Neural progenitor cell (in vitro differentiated cells): Measurements from ENCODE around the gene IQSEC3.

Source experiments
- EZH2 ChIP-seq: fragments of 200-600 bp; sonication (generic); IDR thresholded peaks from 2 replicates; pipeline ENCODE4 v1.6.1; 2017; ENCODE audit warnings: antibody characterized with exemption, mild to moderate bottlenecking, moderate library complexity
- TF ChIP-seq, protein P1 (sequence below): fragments of 200-600 bp; sonication (generic); IDR thresholded peaks from 2 replicates; pipeline ENCODE4 v1.5.1; 2017; ENCODE audit warnings: antibody characterized with exemption, mild to moderate bottlenecking

DNA sequence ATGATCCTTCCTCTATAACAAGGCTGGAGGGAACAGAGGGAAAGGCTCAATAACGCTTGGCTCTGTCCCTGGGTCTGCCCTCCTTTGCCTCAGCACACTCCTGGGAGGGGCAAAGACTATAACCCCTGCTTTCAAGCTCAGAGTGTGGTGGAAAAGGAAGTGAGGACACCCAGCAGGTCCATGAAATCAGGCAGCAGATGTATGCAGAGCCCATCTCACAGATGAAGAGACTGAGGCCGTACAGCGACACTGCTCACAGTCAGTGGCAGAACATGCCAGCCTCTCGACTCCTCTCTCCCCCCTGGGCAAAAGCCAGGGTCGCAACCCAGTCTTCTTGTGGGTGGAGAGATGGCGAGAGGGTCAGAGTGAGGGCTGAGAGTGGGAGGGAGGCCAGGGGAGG, 107.6 kb downstream of the IQSEC3 start:
- TF ChIP-seq, protein P1, sequence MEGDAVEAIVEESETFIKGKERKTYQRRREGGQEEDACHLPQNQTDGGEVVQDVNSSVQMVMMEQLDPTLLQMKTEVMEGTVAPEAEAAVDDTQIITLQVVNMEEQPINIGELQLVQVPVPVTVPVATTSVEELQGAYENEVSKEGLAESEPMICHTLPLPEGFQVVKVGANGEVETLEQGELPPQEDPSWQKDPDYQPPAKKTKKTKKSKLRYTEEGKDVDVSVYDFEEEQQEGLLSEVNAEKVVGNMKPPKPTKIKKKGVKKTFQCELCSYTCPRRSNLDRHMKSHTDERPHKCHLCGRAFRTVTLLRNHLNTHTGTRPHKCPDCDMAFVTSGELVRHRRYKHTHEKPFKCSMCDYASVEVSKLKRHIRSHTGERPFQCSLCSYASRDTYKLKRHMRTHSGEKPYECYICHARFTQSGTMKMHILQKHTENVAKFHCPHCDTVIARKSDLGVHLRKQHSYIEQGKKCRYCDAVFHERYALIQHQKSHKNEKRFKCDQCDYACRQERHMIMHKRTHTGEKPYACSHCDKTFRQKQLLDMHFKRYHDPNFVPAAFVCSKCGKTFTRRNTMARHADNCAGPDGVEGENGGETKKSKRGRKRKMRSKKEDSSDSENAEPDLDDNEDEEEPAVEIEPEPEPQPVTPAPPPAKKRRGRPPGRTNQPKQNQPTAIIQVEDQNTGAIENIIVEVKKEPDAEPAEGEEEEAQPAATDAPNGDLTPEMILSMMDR, result no peak
- TF ChIP-seq EZH2, result no peak
